MM.1S (cell line): ENCODE results near the gene NMRK1.

Experiments
- DNase-seq: peaks from one replicate; pipeline ENCODE4 v3.0.0-alpha.2; 2015
- H2AFZ ChIP-seq: fragments of 300-600 bp; sonication (generic); 2 replicates; pipeline ENCODE4 v1.6.0; 2016; ENCODE audit warnings: antibody characterized with exemption, low read length
- H3F3A ChIP-seq: fragments of 300-600 bp; sonication (generic); 2 replicates; pipeline ENCODE4 v1.6.1; 2016; ENCODE audit warnings: mild to moderate bottlenecking, antibody characterized with exemption, low read length, moderate library complexity, mixed read lengths; ENCODE audit not compliant: insufficient read depth
- H3K27ac ChIP-seq: fragments of 300-600 bp; sonication (generic); 2 replicates; pipeline ENCODE4 v1.5.1; 2016; ENCODE audit warnings: mild to moderate bottlenecking, low read length
- H3K27me3 ChIP-seq: fragments of 300-600 bp; sonication (generic); replicated peaks from 2 replicates; pipeline ENCODE4 v1.6.0; 2016; ENCODE audit warnings: low read length; ENCODE audit not compliant: insufficient read depth
- H3K36me3 ChIP-seq: fragments of 300-600 bp; sonication (generic); replicated peaks from 2 replicates; pipeline ENCODE4 v1.6.1; 2016; ENCODE audit warnings: mild to moderate bottlenecking, low read length, mixed read lengths; ENCODE audit not compliant: insufficient read depth
- H3K4me1 ChIP-seq: fragments of 300-600 bp; sonication (generic); 2 replicates; pipeline ENCODE4 v1.6.1; 2016; ENCODE audit warnings: low read length, mixed read lengths
- H3K4me2 ChIP-seq: fragments of 300-600 bp; sonication (generic); 2 replicates; pipeline ENCODE4 v1.6.0; 2016; ENCODE audit warnings: low read depth, low read length
- H3K4me3 ChIP-seq: fragments of 300-600 bp; sonication (generic); 2 replicates; pipeline ENCODE4 v1.5.1; 2016; ENCODE audit warnings: low read length, mixed read lengths
- H3K79me2 ChIP-seq: fragments of 300-600 bp; sonication (generic); 2 replicates; pipeline ENCODE4 v1.6.1; 2016; ENCODE audit warnings: mixed run types, low read length, mixed read lengths
- H3K9ac ChIP-seq: fragments of 300-600 bp; sonication (generic); 2 replicates; pipeline ENCODE4 v1.6.1; 2016; ENCODE audit warnings: low read length, mixed read lengths
- H3K9me2 ChIP-seq: fragments of 300-600 bp; sonication (generic); replicated peaks from 2 replicates; pipeline ENCODE4 v1.6.1; 2016; ENCODE audit warnings: mild to moderate bottlenecking, low read length, mixed read lengths; ENCODE audit not compliant: insufficient read depth
- H3K9me3 ChIP-seq: fragments of 300-600 bp; sonication (generic); replicated peaks from 2 replicates; pipeline ENCODE4 v1.6.1; 2016; ENCODE audit warnings: mild to moderate bottlenecking, low read length, mixed read lengths; ENCODE audit not compliant: insufficient read depth
- H4K20me1 ChIP-seq: fragments of 300-600 bp; sonication (generic); 2 replicates; pipeline ENCODE4 v1.6.1; 2016; ENCODE audit warnings: mild to moderate bottlenecking, low read length, moderate library complexity, mixed read lengths; ENCODE audit not compliant: insufficient read depth
- EZH2 ChIP-seq: fragments of 300-600 bp; sonication (generic); optimal IDR thresholded peaks from 2 replicates; pipeline ENCODE3; 2017; ENCODE audit warnings: low read depth, mild to moderate bottlenecking, antibody characterized with exemption, low read length, mixed read lengths
- EZH2phosphoT487 ChIP-seq: fragments of 300-600 bp; sonication (generic); IDR thresholded peaks from 2 replicates; pipeline ENCODE4 v1.6.1; 2018; ENCODE audit warnings: antibody characterized with exemption, low read length
- TF ChIP-seq, protein P1 (sequence below): fragments of 300-600 bp; sonication (generic); IDR thresholded peaks from 2 replicates; pipeline ENCODE4 v1.5.1; 2016; ENCODE audit warnings: antibody characterized with exemption, low read length, mixed read lengths

NMRK1 gene

GRCh38 chr9:75054368-75055001, 33.5 kb downstream of the NMRK1 start:
- Histone ChIP-seq H3K4me2 (no peak overlapping the region), H3K4me1 (no peaks in the 10 kb centered on the region), H3K27ac (no peak overlapping the region), H3K79me2 (no peaks in the 10 kb centered on the region), H3K9ac (no peak overlapping the region), H4K20me1 (no peaks in the 10 kb centered on the region), H3F3A (no peaks in the 10 kb centered on the region), H3K4me3 (no peak overlapping the region), H3K27me3 (no peaks in the 10 kb centered on the region), H2AFZ (no peak overlapping the region), H3K36me3 (no peaks in the 10 kb centered on the region), H3K9me2 (no peaks in the 10 kb centered on the region), H3K9me3 (no peaks in the 10 kb centered on the region)
- no peak for DNase-seq
- TF ChIP-seq EZH2phosphoT487 = no peak
- TF ChIP-seq EZH2 = no peak
- TF ChIP-seq, protein P1, sequence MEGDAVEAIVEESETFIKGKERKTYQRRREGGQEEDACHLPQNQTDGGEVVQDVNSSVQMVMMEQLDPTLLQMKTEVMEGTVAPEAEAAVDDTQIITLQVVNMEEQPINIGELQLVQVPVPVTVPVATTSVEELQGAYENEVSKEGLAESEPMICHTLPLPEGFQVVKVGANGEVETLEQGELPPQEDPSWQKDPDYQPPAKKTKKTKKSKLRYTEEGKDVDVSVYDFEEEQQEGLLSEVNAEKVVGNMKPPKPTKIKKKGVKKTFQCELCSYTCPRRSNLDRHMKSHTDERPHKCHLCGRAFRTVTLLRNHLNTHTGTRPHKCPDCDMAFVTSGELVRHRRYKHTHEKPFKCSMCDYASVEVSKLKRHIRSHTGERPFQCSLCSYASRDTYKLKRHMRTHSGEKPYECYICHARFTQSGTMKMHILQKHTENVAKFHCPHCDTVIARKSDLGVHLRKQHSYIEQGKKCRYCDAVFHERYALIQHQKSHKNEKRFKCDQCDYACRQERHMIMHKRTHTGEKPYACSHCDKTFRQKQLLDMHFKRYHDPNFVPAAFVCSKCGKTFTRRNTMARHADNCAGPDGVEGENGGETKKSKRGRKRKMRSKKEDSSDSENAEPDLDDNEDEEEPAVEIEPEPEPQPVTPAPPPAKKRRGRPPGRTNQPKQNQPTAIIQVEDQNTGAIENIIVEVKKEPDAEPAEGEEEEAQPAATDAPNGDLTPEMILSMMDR = no peak

- Histone ChIP-seq H3K4me3 (no peak overlapping the region), H3K79me2 (no peaks in the 10 kb centered on the region), H3K4me2 (peak overlapping the region; percentile 10; the same call in 1 of the 2 replicates), H3F3A (no peaks in the 10 kb centered on the region), H3K27me3 (no peaks in the 10 kb centered on the region), H3K9me2 (no peaks in the 10 kb centered on the region), H4K20me1 (no peaks in the 10 kb centered on the region), H3K4me1 (no peaks in the 10 kb centered on the region), H3K27ac (peak overlapping the region; percentile 5; the same call in 1 of the 2 replicates), H3K9ac (no peak overlapping the region), H3K36me3 (no peaks in the 10 kb centered on the region), H2AFZ (no peak overlapping the region), H3K9me3 (no peaks in the 10 kb centered on the region)
- no peak for TF ChIP-seq EZH2
- TF ChIP-seq EZH2phosphoT487 = no peak
- TF ChIP-seq, protein P1 = no peak
- peak; percentile 50 for DNase-seq
Observed at GRCh38 chr9:75053869-75054268, 34.1 kb downstream of the NMRK1 start.

DNA sequence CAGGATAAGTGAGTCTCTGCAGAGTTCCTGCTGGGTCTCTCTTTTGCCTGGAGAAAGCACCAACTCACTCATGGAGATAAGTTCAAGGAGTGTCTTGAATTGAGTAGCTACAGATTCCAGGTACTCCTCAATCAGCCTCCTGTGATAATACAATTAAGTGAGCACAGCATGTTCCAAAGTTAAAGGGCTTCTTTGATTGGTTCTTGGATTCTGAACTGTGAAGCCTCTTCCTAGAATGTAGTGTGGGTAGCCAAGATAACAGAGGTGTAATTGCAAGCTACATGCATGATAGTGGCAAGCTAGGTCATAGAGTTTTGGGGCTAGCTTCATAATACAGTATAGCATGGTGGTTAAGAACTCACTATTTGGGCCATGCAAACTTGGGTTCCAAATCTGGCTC, 36.7 kb downstream of the NMRK1 start:
- Histone ChIP-seq H3K27me3 (no peaks in the 10 kb centered on the region), H3K36me3 (no peaks in the 10 kb centered on the region), H4K20me1 (no peaks in the 10 kb centered on the region), H3K4me3 (no peak overlapping the region), H3K4me1 (no peaks in the 10 kb centered on the region), H3K27ac (no peak overlapping the region), H3K9ac (no peak overlapping the region), H3F3A (no peaks in the 10 kb centered on the region), H2AFZ (no peak overlapping the region), H3K4me2 (no peak overlapping the region), H3K79me2 (no peaks in the 10 kb centered on the region), H3K9me3 (no peaks in the 10 kb centered on the region), H3K9me2 (no peaks in the 10 kb centered on the region)
- TF ChIP-seq, protein P1 = no peak
- no peak for TF ChIP-seq EZH2phosphoT487
- TF ChIP-seq EZH2 = no peak
- no peak for DNase-seq
